NCI-H2227 (cell line): ENCODE results near the gene MAGI1.

Experiments used
- DNase-seq: peaks from one replicate; lab custom pipeline; 2025; ENCODE audit not compliant: unreplicated experiment; lab: John Stamatoyannopoulos, UW

Gene MAGI1

GRCh38 chr3:65411367-65411766 is 627.4 kb downstream of the MAGI1 start:
- no peak for DNase-seq

- DNase-seq, result no peak
Observed at GRCh38 chr3:65409176-65409569, 629.5 kb downstream of the MAGI1 start.

- no peak for DNase-seq
Observed at GRCh38 chr3:65408531-65409175, 630.1 kb downstream of the MAGI1 start.

GRCh38 chr3:65406470-65406869 is 632.2 kb downstream of the MAGI1 start:
- no peak for DNase-seq

- no peak for DNase-seq
Observed at GRCh38 chr3:65402597-65402996, 636.1 kb downstream of the MAGI1 start.

- no peak for DNase-seq
Observed at GRCh38 chr3:65401359-65402305, 637.1 kb downstream of the MAGI1 start.

- DNase-seq, result no peak
Observed at GRCh38 chr3:65400899-65401298, 637.8 kb downstream of the MAGI1 start.

- no peak for DNase-seq
Observed at GRCh38 chr3:65398953-65399352, 639.8 kb downstream of the MAGI1 start.

- DNase-seq, result no peak
Observed at GRCh38 chr3:65396078-65396477, 642.6 kb downstream of the MAGI1 start.

- no peak for DNase-seq
Observed at GRCh38 chr3:65391068-65391467, 647.6 kb downstream of the MAGI1 start.

GRCh38 chr3:65385805-65386204 is 652.9 kb downstream of the MAGI1 start:
- no peak for DNase-seq

- DNase-seq, result no peak
Observed at GRCh38 chr3:65381496-65382010, 657.2 kb downstream of the MAGI1 start.

- DNase-seq, result no peak
Observed at GRCh38 chr3:65379223-65379622, 659.5 kb downstream of the MAGI1 start.

GRCh38 chr3:65377637-65378036 is 661.1 kb downstream of the MAGI1 start:
- no peak for DNase-seq

GRCh38 chr3:65376426-65376825 is 662.3 kb downstream of the MAGI1 start:
- no peak for DNase-seq

GRCh38 chr3:65371053-65371452 is 667.7 kb downstream of the MAGI1 start:
- no peak for DNase-seq

GRCh38 chr3:65368866-65369265 is 669.9 kb downstream of the MAGI1 start:
- no peak for DNase-seq

- no peak for DNase-seq
Observed at GRCh38 chr3:65362688-65363087, 676.0 kb downstream of the MAGI1 start.

GRCh38 chr3:65361448-65361847 is 677.3 kb downstream of the MAGI1 start:
- no peak for DNase-seq

- DNase-seq, result no peak
Observed at GRCh38 chr3:65356331-65357248, 682.1 kb downstream of the MAGI1 start.

GRCh38 chr3:65354880-65355279 is 683.8 kb downstream of the MAGI1 start:
- DNase-seq, result no peak
